Left ventricle myocardium superior (tissue), 1 donor: Measurements from ENCODE around the gene IPCEF1. TPM values are rescaled to one million over a fixed set of nuclear protein-coding genes. Genes with fewer than 3 reads are reported as not detected.
"Not testable (repeated sequence)": the region's sequence is repeated elsewhere in the genome, so short reads cannot be mapped to it uniquely, and the experiment has no call there.

ENCODE experiments used
- ATAC-seq: fragments of 200-7000 bp; cut with Tn5 transposase; one replicate; pipeline ENCODE4 v1.9.1; 2020; ENCODE audit warnings: mild to moderate bottlenecking, moderate library complexity
- DNase-seq: peaks from one replicate; pipeline ENCODE4 v3.0.0-alpha.2; 2020
- intact Hi-C: fragments of 100-400 bp; cut with micrococcal nuclease; formaldehyde crosslinking; loops from one replicate; pipeline ENCODE4 v1.11.0; 2022
- total RNA-seq: library from RNA; stranded (reverse); fragmentation: NEBNext Ultra II Directional; extraction: Animal tissue kit (Norgen Biotek cat#: 25700); gene quantifications from one replicate; pipeline ENCODE4 v1.2.1, GENCODE V29; 2021
- donor health status: DM: no; HTN: yes; CAD: no; lungs with severe emphysema.

The IPCEF1 gene
- total RNA-seq, 1 donor from 2014 or later, result 1.7 TPM

GRCh38 chr6:154343473-154344308 is 12.9 kb downstream of the IPCEF1 start:
- DNase-seq (no peak), ATAC-seq (peak; percentile 65)
- intact Hi-C loops, result no loop called here

GRCh38 chr6:154341871-154342270 is 14.7 kb downstream of the IPCEF1 start:
- intact Hi-C loops, result no loop called here
- DNase-seq, result no peak
- ATAC-seq, result no peak

DNA sequence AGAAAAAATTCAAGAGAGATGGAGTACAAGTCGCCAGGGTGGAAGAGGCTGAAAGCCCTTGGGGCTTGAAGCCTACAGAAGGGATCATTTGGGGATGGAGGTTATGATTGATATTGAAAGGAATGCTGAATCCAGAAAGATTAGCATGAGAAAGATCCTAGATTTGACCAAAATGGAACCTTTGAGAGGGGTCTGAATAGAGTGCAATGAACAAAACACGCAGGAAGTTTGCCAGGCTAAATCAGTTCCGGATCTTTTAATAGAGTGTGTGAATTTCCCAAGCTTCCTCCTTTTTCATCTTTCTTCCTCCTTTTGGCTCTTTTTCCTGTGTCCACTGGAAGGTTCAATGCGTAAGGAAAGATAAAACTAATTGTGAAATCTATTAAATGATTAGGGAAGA is 15.3 kb downstream of the IPCEF1 start:
- ATAC-seq (no peak), DNase-seq (no peak)
- intact Hi-C loops, result no loop called here

GRCh38 chr6:154337406-154338005 is 19.1 kb downstream of the IPCEF1 start:
- ATAC-seq, result no peak

DNA sequence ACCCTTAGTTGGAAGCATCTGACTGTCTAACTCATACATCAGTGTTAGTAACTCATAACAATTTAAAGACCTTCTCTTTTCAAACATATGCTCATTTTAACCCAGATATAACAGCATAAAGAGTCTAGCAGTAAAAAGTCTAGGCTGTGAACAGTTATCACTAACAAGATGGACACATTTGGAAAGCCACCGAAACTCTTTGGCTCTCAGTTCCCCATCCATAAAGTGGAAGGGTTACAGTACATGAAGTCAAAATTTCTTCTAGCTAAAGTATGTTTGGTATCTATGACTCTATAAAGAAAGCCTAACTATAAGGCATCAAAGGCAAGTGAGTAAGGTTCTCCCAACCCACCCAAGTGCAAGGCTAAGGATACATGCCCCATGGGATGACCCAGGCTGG is 22.5 kb downstream of the IPCEF1 start:
- intact Hi-C loops, ATAC-seq, DNase-seq: not testable (repeated sequence)

More at GRCh38 chr6:154337406-154338005, 19.1 kb downstream of the IPCEF1 start:
- intact Hi-C loops, result no loop called here
- DNase-seq, result no peak

- ATAC-seq (no peak), DNase-seq (no peak)
- intact Hi-C loops, result no loop called here
These were observed 24.9 kb downstream of the IPCEF1 start for GRCh38 chr6:154331750-154332149.

DNA sequence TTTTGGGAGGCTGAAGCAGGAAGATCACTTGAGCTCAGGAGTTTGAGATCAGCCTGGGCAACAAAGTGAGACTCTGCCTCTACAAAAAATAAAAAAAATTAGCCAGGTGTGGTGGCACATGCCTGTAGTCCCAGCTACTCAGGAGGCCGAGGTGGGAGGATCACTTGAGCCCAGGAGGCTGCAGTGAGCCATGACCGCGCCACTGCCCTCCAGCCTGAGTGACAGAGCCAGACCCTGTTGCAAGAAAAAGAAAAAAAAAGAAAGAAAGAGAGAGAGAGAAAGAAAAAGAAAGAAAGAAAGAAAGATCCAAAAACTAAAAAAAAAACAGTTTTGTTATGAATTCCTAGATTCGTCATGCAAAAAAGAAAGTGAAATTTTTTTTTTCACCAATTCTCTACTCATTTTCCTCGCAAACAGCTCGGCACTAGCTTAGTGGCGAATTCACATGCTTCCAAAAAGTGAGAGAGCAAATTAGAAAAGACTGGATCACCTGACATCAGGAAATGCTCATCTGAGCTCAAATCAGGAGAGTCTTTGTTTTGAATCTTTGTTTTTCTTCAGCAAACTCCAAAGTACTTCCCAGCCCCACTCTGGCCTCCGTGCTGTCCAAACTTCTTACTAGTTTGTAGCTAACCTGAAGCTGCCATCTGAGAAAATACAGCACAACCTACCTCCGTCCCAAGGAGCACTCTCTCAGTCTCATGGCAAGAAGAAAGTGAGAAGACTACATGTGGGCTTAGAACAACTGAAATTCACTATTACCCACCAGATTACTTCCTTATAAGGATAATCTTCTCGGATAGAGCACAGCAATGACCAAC is 27.0 kb downstream of the IPCEF1 start:
- intact Hi-C loops, result no loop called here
- ATAC-seq (no peak), DNase-seq (no peak)

- DNase-seq, ATAC-seq, intact Hi-C loops: not testable (repeated sequence)
These were observed 29.3 kb downstream of the IPCEF1 start for GRCh38 chr6:154327313-154327712.

DNA sequence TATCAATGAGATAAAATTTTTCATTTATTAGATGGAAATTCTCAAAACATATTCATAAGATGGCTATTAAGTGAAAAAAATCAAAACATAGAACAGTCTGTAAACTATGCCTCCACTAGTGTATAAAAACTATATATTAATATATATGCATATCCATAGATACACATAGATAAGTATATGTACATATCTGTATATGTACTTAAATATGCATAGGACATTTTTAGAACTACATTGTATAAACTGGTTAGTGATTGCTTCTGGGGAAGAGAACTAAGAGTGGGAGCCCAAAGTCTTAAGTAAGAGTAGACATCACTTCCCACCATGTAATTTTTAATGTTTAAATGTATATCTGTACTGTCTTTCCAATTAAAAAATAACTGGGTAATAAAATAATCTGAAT is 31.5 kb downstream of the IPCEF1 start:
- no peak for DNase-seq
- no peak for ATAC-seq
- intact Hi-C loops, result no loop called here

- DNase-seq (no peak), ATAC-seq (no peak)
- intact Hi-C loops, result no loop called here
These were observed 36.4 kb downstream of the IPCEF1 start for GRCh38 chr6:154320181-154320580.

DNA sequence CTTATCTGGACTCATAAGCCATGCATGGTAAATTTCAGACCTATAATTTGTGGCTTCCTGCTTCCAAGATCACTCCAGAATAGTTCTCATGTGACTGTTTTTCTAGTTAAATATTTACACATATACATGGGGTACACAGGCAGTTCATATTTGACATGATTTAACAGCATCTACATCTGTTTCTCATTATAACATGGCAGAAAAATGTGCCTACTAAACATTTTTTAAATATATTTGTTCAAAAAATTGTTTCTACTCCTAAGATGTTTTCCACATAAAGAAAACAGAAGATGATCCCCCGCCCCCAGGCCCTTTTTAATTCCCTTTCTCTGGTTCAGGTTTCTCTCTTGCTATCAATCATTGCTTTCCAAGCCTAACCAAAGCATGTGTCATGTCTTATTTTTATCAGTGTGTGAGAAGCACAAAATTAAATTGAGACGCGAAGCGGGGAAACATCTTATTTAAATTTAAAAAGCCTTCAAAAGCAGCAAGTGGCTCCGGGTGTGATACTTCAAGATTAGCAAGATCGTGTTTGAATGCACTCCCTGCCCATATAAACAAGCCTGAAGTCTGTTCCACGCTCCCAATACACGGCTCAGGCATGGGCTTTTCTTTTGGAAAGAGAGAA is 37.3 kb downstream of the IPCEF1 start:
- intact Hi-C loops, result no loop called here
- DNase-seq, result no peak
- ATAC-seq, result no peak

DNA sequence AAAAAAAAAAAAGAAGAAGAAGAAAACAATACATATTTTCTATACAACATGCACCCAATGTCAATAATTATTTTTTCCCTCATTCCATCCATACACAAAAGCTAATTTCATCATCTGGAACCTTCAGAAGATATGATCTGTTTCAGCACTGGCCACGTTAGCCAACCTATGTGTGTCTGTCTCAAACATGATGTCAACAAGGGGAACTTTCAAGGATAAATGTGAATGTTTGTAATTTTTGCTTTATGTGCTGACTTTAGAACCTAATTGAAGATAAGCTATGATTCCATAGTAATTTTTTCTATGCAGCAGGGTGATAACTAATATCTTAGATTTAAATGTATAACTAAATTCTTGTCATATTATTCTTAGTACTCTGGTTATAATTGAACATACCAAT is 37.9 kb downstream of the IPCEF1 start:
- no peak for DNase-seq
- intact Hi-C loops, result no loop called here
- ATAC-seq, result no peak

- ATAC-seq, result no peak
- no peak for DNase-seq
- intact Hi-C loops, result no loop called here
These were observed 40.5 kb downstream of the IPCEF1 start for GRCh38 chr6:154316131-154316530.

GRCh38 chr6:154314084-154314483 is 42.5 kb downstream of the IPCEF1 start:
- ATAC-seq (no peak), DNase-seq (no peak)
- intact Hi-C loops, result no loop called here

- no peak for DNase-seq
These were observed 47.6 kb downstream of the IPCEF1 start for GRCh38 chr6:154308986-154309385.

DNA sequence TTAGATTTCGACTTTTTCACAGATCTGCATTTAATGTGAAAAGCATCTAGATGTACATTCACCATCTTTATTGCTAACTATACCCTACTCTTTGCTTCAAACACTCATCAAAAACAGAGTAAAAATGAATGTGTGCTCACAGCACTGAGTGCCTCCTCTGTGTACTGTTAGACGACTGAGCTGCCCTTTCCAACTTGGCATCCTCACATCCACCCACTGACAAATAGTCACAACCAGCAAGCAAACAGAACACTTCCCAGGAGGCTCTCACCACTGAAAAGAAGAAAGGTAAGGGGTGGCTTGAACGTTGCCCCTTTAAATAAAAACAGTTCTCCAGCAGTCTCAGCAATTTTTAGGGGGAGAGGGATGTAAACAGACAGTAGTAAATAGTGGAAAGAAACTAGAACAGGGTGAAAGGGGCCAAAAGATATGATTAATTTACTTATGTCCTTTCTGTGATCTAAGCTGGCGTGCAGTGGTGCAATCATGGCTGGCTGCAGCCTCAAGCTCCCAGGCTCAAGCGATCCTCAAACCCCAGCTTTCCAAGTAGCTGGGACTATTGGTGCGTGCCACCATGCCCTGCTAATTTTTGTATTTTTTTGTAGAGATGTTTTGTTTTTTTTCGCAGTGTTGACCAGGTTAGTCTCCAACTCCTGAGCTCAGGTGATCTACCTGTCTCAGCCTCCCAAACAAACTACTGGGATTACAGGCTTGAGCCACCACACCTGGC is 48.7 kb downstream of the IPCEF1 start:
- DNase-seq (no peak), ATAC-seq (peak; percentile 36)
- intact Hi-C loops, result no loop called here

More at GRCh38 chr6:154308986-154309385, 47.6 kb downstream of the IPCEF1 start:
- intact Hi-C loops, result no loop called here
- ATAC-seq, result no peak

DNA sequence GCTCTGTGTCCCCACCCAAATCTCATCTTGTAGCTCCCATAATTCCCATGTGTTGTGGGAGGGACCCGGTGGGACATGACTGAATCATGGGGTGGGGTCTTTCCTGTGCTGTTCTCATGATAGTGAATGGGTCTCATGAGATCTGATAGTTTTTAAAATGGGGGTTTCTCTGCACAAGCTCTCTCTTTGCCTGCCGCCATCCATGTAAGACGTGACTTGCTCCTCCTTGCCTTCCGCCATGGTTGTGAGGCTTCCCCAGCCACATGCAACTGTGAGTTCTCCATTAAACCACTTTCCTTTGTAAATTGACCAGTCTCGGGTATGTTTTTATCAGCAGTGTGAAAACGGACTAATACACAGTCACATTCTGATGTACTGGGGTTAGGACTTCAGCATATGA is 49.5 kb downstream of the IPCEF1 start:
- ATAC-seq, DNase-seq, intact Hi-C loops: not testable (repeated sequence)

DNA sequence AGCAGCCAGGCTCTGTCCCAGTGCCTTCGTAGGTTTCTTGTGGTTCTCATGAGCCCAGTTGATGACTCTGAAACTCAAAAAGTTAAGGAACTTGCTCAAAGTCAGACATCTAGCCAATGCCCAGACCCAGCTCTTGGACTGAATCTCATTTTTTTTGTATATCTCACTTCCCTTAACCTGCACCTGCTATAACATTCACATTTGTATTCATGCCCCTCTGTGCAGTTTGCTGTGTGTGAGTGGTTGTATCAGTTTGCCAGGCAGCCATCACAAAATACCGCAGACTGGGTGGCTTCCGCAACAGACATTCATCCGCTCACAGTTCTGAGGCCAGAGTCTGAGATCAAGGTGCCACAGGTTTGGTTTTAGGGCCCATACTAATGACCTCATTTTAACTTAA is 49.9 kb downstream of the IPCEF1 start:
- ATAC-seq (no peak), DNase-seq (no peak)
- intact Hi-C loops, result no loop called here

DNA sequence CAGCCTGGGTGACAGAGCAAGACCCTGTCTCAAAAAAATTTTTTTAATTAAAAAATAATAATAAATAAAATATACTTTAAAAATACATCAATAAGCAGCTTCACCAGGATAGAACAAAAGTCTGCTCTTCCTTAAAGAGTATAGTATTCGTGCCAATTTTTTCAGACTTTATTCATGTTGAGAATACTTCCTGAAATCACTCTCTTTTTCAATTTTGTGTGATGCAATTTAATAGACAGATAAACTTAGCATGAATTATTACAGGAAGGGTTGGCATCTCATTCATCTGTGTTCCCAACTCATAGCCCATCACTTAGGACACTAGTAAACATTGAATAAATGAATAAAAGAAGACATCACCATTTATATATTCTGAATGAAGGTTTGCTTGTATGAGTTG is 52.4 kb downstream of the IPCEF1 start:
- intact Hi-C loops, result no loop called here
- ATAC-seq (no peak), DNase-seq (no peak)
